Myocyte (in vitro differentiated cells): Measurements from ENCODE around the gene PPBP. TPM values are rescaled to one million over a fixed set of nuclear protein-coding genes. Genes with fewer than 3 reads are reported as not detected.

Experiments used
- DNase-seq: peaks from one replicate; pipeline ENCODE4 v3.0.0-alpha.2; 2012; ENCODE audit warnings: low read depth
- polyA plus RNA-seq: library from polyadenylated mRNA; unstranded; fragments of >200 nt; gene quantifications from one replicate; pipeline ENCODE4 v1.2.1, GENCODE V29; 2012; ENCODE audit warnings: missing spikeins
- total RNA-seq: library from RNA; depleted of rRNA; stranded (reverse); fragments of >200 nt; gene quantifications from 2 replicates; pipeline ENCODE4 v1.2.3, GENCODE V29; 2014

The PPBP gene
- not detected in 2 replicates for total RNA-seq
- polyA plus RNA-seq: not detected

- DNase-seq: no peak
Observed at GRCh38 chr4:73988061-73988460, at the start of gene PPBP. TSS of gene PPBP (minus strand) at chr4:73988190. CDS start at chr4:73988103, 87 bp downstream.

- DNase-seq: no peak
Observed at GRCh38 chr4:74037076-74037955, 49.3 kb upstream of the PPBP start.

- DNase-seq: no peak
Observed at GRCh38 chr4:74033739-74034138, 45.7 kb upstream of the PPBP start.

- DNase-seq: peak; percentile 26
Observed at GRCh38 chr4:74032064-74032463, 44.1 kb upstream of the PPBP start.

GRCh38 chr4:74031576-74031975 lies 43.6 kb upstream of the PPBP start:
- no peak for DNase-seq

GRCh38 chr4:74030285-74030684 lies 42.3 kb upstream of the PPBP start:
- DNase-seq: no peak

GRCh38 chr4:74028504-74028903 lies 40.5 kb upstream of the PPBP start:
- DNase-seq: no peak

- no peak for DNase-seq
Observed at GRCh38 chr4:74023709-74024108, 35.7 kb upstream of the PPBP start.

GRCh38 chr4:74021601-74022000 lies 33.6 kb upstream of the PPBP start:
- no peak for DNase-seq

- DNase-seq: no peak
Observed at GRCh38 chr4:74018771-74019170, 30.8 kb upstream of the PPBP start.

- no peak for DNase-seq
Observed at GRCh38 chr4:74018116-74018515, 30.1 kb upstream of the PPBP start.

GRCh38 chr4:74016068-74016467 lies 28.1 kb upstream of the PPBP start:
- peak; percentile 25 for DNase-seq

GRCh38 chr4:74015126-74015780 lies 27.3 kb upstream of the PPBP start:
- DNase-seq: no peak

GRCh38 chr4:74014332-74014731 lies 26.3 kb upstream of the PPBP start:
- no peak for DNase-seq

GRCh38 chr4:74013264-74013663 lies 25.3 kb upstream of the PPBP start:
- no peak for DNase-seq

GRCh38 chr4:74012130-74012529 lies 24.1 kb upstream of the PPBP start:
- DNase-seq: no peak

- DNase-seq: no peak
Observed at GRCh38 chr4:74009307-74009706, 21.3 kb upstream of the PPBP start.

GRCh38 chr4:74006009-74006476 lies 18.1 kb upstream of the PPBP start:
- DNase-seq: peak; percentile 21

- no peak for DNase-seq
Observed at GRCh38 chr4:74005528-74005927, 17.5 kb upstream of the PPBP start.

- DNase-seq: no peak
Observed at GRCh38 chr4:74004668-74005067, 16.7 kb upstream of the PPBP start.

- DNase-seq: no peak
Observed at GRCh38 chr4:74000301-74000700, 12.3 kb upstream of the PPBP start.
